ENCODE data around the gene MED10.

The MED10 gene

GRCh38 chr5:6398570-6399230 lies 20.4 kb upstream of the MED10 start:
- no peak for DNase-seq (ENCODE audit: low read depth)

DNA sequence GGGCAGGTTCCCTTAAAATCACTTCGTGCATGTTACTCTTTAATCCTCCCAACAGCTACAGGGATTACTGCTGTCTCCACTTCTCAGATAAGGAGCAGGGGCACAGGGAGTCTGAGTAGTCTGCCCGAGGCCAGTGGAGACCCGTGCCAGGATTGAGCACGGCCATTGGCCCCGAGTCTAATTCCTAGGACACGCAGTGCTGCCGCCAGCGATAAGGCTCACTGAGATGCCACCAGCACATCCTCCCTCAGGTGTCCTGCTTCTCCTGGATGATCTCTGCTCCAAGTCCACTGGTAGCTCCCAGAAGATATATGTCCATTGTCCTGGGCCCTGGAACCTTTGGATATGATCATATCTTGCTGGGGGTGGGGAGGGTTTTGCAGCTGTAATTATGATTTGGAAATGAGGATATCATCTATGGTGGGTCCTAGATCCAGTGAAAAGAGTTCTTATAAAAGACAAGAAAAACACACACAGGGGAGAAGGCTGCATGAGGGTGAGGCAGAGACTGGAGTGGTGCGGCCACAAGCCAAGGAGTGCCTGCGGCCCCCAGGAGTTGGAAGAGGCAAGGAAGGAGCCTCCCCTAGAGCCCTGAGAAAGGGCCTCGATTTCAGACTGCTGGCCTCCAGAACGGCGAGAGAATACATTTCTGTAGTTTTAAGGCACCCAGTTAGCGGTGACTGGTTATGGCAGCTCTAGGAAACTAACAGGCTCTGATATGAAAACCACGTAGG lies 19.4 kb upstream of the MED10 start:
- no peak for DNase-seq (ENCODE audit: low read depth)

DNA sequence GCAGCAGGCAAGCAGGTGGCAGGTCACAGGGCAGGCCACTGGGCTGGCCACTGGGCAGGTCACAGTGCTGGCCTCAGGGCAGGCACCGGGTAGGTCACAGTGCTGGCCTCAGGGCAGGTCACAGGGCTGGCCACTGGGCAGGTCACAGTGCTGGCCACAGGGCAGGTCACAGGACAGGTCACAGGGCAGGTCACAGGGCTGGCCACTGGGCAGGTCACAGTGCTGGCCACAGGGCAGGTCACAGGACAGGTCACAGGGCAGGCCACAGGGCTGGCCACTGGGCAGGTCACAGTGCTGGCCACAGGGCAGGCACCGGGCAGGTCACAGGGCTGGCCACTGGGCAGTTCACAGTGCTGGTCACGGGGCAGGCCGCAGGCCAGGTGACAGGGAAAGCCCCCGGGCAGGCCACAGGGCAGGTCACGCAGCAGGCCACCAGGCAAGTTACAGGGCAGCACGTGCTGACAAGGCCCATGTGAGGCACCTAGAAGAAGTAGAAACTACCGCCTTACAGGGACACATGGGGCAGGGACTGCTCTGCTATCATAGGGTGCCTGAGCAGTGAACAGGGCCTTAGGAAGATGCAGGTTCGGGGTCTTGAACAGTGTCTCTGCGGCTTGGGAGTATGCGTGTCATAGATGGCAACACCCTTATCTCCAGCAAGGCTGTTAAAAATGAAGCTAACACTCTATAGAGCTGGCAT lies 18.6 kb upstream of the MED10 start:
- DNase-seq (ENCODE audit: low read depth) = no peak

GRCh38 chr5:6396043-6396442 lies 17.7 kb upstream of the MED10 start:
- DNase-seq (ENCODE audit: low read depth) = no peak

DNA sequence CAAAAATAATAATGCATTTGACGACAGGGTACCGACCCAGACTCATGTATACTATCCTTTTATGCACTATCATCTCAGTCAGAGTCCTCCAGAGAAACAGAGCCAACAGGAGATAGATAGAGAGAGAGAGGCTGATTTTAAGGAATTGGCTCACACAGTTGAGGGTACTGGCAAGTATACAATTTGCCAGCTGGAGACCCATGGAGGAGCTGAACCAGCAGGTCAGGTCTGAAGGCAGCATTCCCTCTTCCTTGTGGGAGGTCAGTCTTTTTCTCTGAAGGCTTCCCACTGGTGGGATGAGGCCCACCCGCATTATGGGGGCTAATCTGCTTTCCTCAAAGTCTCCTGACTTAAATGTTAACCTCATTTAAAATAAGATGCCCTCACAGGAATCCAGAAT lies 17.3 kb upstream of the MED10 start:
- DNase-seq (ENCODE audit: low read depth) = no peak

GRCh38 chr5:6395102-6395445 lies 16.7 kb upstream of the MED10 start:
- no peak for DNase-seq (ENCODE audit: low read depth)

DNA sequence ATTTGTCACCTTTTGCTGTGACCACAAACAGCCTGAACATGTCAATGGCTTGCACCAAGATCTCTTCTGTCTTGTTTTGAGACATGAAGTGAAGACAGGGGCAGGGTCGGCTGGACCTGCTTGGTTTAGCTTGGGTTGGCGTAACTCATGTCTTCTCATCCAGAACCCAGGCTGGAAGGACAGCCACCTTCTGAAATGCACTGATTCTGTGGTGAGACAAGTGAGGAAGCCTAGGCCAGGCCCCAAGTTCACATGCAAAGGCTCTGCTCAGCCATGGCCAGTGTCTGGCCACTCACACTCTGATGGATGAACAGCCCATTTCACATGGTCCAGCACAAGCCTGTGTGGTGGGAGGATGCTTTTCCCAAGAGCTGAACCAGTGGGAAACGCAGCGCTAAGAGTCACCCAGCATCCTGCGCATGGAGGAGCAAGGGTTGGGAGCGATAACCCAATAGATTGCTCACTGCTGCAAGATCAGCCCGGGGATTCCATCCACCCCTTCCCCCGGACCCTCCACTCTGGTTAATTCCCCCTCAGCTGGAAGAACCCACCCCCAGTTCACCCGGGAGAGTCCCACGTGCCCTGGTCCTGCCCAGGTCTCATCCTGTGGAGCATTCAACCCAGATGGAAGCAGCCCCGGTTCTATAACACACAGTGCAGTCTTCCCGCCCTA lies 16.2 kb upstream of the MED10 start:
- DNase-seq (ENCODE audit: low read depth) = no peak

DNA sequence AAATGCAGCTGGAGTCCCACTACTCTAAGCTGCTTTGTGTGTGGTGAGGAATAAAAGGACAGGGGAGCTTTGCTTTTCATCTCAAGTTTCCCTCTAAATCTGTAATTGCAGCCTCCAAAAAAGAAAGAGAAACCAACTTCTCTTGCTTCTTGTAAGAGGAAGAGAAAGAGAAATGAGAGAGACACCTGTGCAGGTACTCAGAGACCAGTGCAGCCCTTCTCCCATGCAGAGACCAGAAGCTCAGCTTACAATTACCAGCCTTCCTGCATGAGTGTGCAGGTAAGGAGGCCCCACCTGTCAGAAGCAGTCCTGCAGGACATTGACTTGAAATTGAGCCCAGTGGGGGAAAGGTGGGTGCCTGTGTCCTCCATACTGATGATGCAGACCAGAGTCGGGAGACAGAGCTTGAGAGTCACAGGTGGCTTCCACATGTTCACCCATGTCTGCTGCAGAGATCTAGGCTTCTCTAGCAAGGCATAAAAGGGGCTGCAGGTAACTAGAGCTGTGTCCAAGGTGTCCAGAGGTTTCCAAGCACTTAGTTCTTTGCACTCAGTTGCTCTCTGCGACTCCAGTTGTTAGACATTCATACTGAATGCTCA lies 15.3 kb upstream of the MED10 start:
- DNase-seq (ENCODE audit: low read depth) = no peak

DNA sequence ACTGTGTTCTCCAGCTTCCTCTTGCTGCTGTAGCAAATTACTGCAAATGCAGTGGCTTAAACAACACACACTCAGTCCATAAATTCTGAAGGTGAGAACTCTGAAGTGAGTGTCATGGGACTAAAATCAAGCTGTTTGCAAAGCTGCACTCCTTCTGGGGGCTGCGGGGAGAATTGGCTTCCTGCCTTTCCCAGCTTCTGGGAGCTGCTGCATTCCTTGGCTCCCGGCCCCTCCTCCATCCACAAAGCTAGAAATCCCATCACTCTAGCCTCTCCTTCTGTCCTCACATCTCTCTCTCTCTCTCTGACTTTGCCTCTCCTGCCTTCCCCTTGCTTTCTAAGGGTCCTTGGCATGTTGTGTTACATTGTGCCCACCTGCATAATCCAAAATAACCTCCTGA lies 14.2 kb upstream of the MED10 start:
- no peak for DNase-seq (ENCODE audit: low read depth)

DNA sequence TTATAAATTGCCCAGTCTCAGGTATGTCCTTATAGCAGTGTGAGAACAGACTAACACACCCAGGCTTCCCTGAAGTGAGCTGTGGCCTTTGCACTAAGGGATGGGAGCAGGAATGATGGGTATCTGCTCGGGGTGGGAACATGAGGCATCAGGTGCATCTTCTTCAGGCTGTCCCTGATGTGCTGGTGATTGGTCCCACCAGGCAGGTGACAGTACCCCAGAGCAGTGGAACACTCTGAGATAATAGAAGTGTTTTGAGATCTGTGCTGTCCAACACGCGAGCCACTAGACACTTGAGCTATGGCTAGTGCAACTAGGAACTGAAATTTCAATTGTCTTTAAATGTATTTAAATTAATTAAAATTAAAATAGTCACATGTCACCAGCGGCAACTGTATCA lies 12.8 kb upstream of the MED10 start:
- no peak for DNase-seq (ENCODE audit: low read depth)

- DNase-seq (ENCODE audit: low read depth) = no peak
These were observed 11.7 kb upstream of the MED10 start for GRCh38 chr5:6389946-6390530.

- no peak for DNase-seq (ENCODE audit: low read depth)
These were observed 11.1 kb upstream of the MED10 start for GRCh38 chr5:6389397-6389796.

- no peak for DNase-seq (ENCODE audit: low read depth)
These were observed 9.6 kb upstream of the MED10 start for GRCh38 chr5:6387970-6388369.

DNA sequence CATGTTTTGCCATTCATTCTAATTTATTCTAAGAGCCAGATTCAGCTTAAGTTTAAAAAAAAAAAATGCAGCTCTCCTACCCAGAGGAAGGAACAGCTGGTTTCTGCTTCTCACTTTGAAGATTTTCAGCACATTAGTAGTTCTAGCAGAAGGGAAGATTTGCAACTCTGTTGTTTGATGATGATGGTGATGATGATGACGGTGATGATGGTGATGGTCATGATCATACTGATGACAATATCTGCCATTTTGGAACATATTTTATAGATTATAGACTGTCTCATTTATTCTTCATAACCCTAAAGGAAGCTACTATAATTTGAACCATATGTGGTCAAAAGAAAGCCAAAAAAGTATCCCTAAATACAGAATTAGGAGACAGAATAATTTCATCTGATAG lies 7.9 kb upstream of the MED10 start:
- DNase-seq (ENCODE audit: low read depth) = no peak

GRCh38 chr5:6384856-6385255 lies 6.5 kb upstream of the MED10 start:
- DNase-seq (ENCODE audit: low read depth) = no peak

DNA sequence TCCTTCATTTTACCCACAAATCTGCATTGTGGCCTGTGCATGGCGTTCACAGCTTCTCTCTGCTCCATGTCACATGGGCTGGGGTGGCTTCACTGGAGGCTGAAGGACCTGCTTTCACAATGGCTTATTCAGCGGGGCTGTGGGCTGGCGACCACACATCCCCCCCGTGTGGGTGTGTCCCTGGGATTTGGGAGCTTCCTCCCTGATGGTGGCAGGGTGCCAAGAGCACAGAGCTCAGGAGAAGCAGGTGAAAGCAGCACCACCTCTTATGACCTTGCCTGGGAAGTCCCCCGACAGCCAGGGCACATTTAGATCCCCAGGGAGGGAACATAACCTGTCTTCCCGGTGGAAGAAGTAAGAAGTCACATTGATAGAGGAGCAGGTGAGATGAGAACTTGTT lies 5.0 kb upstream of the MED10 start:
- no peak for DNase-seq (ENCODE audit: low read depth)

DNA sequence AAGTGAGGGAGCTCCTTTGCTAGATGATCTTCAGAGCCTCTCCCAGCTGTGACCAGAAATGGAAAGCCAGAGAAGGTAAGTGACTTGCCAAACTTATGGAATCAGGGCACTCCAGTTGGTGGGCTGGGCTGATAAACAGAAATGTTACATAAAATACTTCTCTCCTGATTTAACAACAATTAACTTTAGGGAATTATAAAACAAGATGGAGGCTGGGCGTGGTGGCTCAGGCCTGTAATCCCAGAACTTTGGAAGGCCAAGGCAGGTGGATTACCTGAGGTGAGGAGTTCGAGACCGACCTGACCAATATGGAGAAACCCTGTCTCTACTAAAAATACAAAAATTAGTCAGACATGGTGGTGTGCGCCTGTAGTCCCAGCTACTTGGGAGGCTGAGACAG lies 899 bp upstream of the MED10 start:
- no peak for DNase-seq (ENCODE audit: low read depth)

DNA sequence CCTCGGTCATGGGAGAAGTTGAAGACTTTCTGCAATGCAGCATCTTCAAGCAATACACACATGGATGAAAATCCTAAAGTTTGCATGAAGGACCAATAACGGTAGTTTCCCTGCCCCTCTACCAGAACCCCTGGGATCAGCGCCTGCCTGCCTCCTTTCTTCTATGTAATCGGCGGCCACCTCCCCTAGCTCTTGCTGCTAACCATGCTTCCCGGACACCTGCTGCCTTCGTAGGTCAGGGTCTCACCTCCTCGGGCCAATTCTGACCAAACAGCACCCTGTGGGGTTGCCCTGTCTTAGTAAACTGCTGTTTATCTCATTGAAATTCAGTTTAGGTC lies 388 bp upstream of the MED10 start:
- no peak for DNase-seq (ENCODE audit: low read depth)

- no peak for DNase-seq (ENCODE audit: low read depth)
These were observed 804 bp downstream of the MED10 start for GRCh38 chr5:6377582-6377904.

DNA sequence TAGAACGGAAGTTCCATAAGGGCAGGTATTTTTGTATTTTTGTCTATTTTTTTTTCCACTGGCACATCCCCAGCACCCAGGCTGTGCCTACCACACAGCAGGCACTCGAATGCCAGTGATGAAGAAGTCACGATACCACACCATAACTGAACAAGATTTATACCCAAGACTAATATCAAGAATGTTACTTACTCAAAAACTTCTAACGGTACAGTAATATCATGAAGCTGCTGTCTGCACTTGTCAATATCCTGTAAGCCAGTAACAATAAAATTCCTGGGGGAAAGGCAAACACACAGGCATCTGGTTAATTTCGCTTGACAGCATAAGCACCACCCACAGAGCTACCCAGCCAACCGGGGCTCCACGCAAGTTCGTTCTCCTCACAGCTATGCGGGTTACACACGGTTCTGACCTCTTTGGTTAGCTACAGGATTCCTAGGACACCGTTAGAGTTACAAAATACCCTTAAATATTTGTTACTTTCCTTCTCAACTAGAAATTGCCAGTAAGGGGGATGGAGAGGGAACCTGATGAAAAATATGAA lies 1.3 kb downstream of the MED10 start:
- DNase-seq (ENCODE audit: low read depth) = no peak

GRCh38 chr5:6373081-6373846 lies 5.1 kb downstream of the MED10 start:
- no peak for DNase-seq (ENCODE audit: low read depth)

All from stimulated activated CD8-positive, alpha-beta memory T cell treated with anti-CD3 and anti-CD28 coated beads, Interleukin-7, amount 100 ng/mL, for 24 hours (primary cell).